ENCODE data around the gene ITIH2. TPM values are rescaled to one million over a fixed set of nuclear protein-coding genes. Genes with fewer than 3 reads are reported as not detected.
"Not testable (repeated sequence)": the region's sequence is repeated elsewhere in the genome, so short reads cannot be mapped to it uniquely, and the experiment has no call there.

ITIH2 gene, protein sequence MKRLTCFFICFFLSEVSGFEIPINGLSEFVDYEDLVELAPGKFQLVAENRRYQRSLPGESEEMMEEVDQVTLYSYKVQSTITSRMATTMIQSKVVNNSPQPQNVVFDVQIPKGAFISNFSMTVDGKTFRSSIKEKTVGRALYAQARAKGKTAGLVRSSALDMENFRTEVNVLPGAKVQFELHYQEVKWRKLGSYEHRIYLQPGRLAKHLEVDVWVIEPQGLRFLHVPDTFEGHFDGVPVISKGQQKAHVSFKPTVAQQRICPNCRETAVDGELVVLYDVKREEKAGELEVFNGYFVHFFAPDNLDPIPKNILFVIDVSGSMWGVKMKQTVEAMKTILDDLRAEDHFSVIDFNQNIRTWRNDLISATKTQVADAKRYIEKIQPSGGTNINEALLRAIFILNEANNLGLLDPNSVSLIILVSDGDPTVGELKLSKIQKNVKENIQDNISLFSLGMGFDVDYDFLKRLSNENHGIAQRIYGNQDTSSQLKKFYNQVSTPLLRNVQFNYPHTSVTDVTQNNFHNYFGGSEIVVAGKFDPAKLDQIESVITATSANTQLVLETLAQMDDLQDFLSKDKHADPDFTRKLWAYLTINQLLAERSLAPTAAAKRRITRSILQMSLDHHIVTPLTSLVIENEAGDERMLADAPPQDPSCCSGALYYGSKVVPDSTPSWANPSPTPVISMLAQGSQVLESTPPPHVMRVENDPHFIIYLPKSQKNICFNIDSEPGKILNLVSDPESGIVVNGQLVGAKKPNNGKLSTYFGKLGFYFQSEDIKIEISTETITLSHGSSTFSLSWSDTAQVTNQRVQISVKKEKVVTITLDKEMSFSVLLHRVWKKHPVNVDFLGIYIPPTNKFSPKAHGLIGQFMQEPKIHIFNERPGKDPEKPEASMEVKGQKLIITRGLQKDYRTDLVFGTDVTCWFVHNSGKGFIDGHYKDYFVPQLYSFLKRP
- total RNA-seq, result not detected in 2 replicates

GRCh38 chr10:7703140-7703539, at the start of gene ITIH2:
Gene ITIH2 (plus strand): TSS chr10:7703316. CDS start chr10:7703435, 119 bp downstream.
- no peak within 1 kb of the TSS for H3K4me3 ChIP-seq (ENCODE audit: low read depth, low read length)
- H3K36me3 ChIP-seq (ENCODE audit: control insufficient read depth, insufficient read depth, low read length), result no peaks in the 10 kb centered on the region
- TF ChIP-seq, protein P1, sequence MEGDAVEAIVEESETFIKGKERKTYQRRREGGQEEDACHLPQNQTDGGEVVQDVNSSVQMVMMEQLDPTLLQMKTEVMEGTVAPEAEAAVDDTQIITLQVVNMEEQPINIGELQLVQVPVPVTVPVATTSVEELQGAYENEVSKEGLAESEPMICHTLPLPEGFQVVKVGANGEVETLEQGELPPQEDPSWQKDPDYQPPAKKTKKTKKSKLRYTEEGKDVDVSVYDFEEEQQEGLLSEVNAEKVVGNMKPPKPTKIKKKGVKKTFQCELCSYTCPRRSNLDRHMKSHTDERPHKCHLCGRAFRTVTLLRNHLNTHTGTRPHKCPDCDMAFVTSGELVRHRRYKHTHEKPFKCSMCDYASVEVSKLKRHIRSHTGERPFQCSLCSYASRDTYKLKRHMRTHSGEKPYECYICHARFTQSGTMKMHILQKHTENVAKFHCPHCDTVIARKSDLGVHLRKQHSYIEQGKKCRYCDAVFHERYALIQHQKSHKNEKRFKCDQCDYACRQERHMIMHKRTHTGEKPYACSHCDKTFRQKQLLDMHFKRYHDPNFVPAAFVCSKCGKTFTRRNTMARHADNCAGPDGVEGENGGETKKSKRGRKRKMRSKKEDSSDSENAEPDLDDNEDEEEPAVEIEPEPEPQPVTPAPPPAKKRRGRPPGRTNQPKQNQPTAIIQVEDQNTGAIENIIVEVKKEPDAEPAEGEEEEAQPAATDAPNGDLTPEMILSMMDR (IDR thresholded peaks at IDR 0.05; ENCODE audit: insufficient read depth, low read length, severe bottlenecking), result no peak
- no peak for DNase-seq (ENCODE audit: low read depth)
- H3K27me3 ChIP-seq (ENCODE audit: control insufficient read depth, insufficient read depth, low read length), result no peaks in the 10 kb centered on the region
- FAIRE-seq, result no peak

DNA sequence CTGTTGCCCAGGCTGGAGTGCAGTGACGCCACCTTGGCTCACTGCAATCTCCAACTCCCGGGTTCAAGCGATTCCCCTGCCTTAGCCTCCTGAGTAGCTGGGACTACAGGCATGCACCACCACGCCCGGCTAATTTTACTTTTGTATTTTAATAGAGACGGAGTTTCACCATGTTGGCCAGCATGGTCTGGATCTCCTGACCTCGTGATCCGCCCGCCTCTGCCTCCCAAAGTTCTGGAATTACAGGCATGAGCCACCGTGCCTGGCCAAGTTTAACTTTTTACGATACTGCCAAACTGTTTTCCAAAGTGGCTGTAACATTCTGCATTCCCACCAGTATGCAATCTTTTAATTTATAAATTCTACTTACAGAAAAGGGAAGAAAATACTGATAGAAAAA, 46.0 kb upstream of the ITIH2 start:
- not testable (repeated sequence) for H3K27me3 ChIP-seq (ENCODE audit: control insufficient read depth, insufficient read depth, low read length); H3K4me3 ChIP-seq (ENCODE audit: low read depth, low read length); DNase-seq (ENCODE audit: low read depth); H3K36me3 ChIP-seq (ENCODE audit: control insufficient read depth, insufficient read depth, low read length); FAIRE-seq

GRCh38 chr10:7657552-7657951, 45.6 kb upstream of the ITIH2 start:
- no peak for FAIRE-seq
- TF ChIP-seq, protein P1 (IDR thresholded peaks at IDR 0.05; ENCODE audit: insufficient read depth, low read length, severe bottlenecking), result no peak
- Histone ChIP-seq H3K36me3 (ENCODE audit: control insufficient read depth, insufficient read depth, low read length) (no peaks in the 10 kb centered on the region), H3K4me3 (ENCODE audit: low read depth, low read length) (no peak overlapping the region), H3K27me3 (ENCODE audit: control insufficient read depth, insufficient read depth, low read length) (no peaks in the 10 kb centered on the region)
- no peak for DNase-seq (ENCODE audit: low read depth)

DNA sequence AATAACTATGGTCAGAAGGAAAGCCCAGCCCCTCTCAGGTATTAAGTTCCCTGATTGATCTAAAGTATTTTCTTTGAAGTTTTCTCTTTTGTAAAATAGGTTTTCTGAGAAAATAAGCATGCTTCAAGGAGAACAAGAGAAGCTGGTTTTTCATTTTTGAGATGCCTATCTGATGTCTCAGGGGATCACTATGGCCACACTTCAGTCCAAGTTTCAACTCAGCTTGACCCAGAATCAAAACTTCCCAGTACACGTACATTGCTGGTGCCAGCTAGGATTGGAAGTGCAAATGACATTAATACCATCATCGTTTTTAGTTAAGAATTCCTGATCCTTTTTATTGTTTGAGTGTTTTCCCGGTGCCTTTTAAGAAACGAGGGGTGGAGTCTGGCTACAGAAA, 43.6 kb upstream of the ITIH2 start:
- Histone ChIP-seq H3K4me3 (ENCODE audit: low read depth, low read length) (no peak overlapping the region), H3K36me3 (ENCODE audit: control insufficient read depth, insufficient read depth, low read length) (no peaks in the 10 kb centered on the region), H3K27me3 (ENCODE audit: control insufficient read depth, insufficient read depth, low read length) (no peaks in the 10 kb centered on the region)
- TF ChIP-seq, protein P1 (IDR thresholded peaks at IDR 0.05; ENCODE audit: insufficient read depth, low read length, severe bottlenecking), result no peak
- FAIRE-seq (no peak), DNase-seq (ENCODE audit: low read depth) (no peak)

- TF ChIP-seq, protein P1 (IDR thresholded peaks at IDR 0.05; ENCODE audit: insufficient read depth, low read length, severe bottlenecking), result no peak
- Histone ChIP-seq H3K4me3 (ENCODE audit: low read depth, low read length) (no peak overlapping the region), H3K36me3 (ENCODE audit: control insufficient read depth, insufficient read depth, low read length) (no peaks in the 10 kb centered on the region), H3K27me3 (ENCODE audit: control insufficient read depth, insufficient read depth, low read length) (peaks cover 6% of the 10 kb centered on the region)
- FAIRE-seq (no peak), DNase-seq (ENCODE audit: low read depth) (no peak)
Measured at GRCh38 chr10:7662522-7662921, 40.6 kb upstream of the ITIH2 start.

GRCh38 chr10:7664707-7665106, 38.4 kb upstream of the ITIH2 start:
- FAIRE-seq, result no peak
- TF ChIP-seq, protein P1 (IDR thresholded peaks at IDR 0.05; ENCODE audit: insufficient read depth, low read length, severe bottlenecking), result no peak

More at GRCh38 chr10:7664707-7665106, 38.4 kb upstream of the ITIH2 start:
- H3K36me3 ChIP-seq (ENCODE audit: control insufficient read depth, insufficient read depth, low read length), result no peaks in the 10 kb centered on the region
- no peak overlapping the region for H3K4me3 ChIP-seq (ENCODE audit: low read depth, low read length)
- peaks cover 6% of the 10 kb centered on the region for H3K27me3 ChIP-seq (ENCODE audit: control insufficient read depth, insufficient read depth, low read length)
- DNase-seq (ENCODE audit: low read depth), result no peak

Measured in bronchial epithelial cell (primary cell).